Globus pallidus (tissue), 1 donor: ENCODE results near the gene OAS3.

Experiments used
- DNase-seq: peaks from one replicate; pipeline ENCODE4 v3.0.0-alpha.2; 2015; ENCODE audit warnings: low spot score

Gene OAS3

GRCh38 chr12:113016796-113017195, 78.5 kb downstream of the OAS3 start:
- DNase-seq, result no peak

DNA sequence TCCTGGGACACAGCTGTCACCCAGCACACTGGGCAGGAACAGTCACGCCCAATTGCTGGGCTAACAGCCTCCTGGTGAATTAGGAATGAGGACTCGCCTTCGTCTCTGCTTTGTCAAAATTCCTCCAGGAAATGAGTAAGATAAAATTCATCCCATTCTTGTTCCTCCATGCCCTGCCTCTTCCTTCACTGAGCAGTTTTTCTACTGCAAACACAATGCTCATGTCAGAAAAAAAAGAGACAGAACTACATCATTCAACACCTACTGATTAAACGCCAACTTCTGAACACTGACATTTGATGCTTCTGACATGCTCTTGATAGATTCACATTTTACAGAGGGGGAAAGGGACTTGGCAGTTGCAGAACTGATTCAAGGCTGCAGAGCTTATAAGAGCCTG, 80.8 kb downstream of the OAS3 start:
- no peak for DNase-seq

DNA sequence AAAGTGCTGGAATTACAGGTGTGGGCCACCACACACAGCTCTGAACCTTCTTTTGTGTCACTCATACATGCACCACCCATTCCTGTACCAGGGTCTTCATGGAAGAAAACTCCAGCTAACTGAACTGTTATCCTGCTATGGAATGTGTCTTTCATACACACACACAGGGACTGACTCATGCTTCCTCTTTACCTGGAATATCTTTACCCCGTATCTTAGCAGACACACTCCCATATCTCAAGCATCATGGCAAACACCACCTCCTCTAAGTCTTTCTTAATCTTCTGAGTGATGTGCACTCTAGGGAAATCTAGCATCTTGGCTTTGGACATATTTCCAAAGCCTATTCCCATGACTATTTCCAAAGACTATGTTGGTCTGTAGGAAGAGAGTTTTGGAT, 83.2 kb downstream of the OAS3 start:
- no peak for DNase-seq
